Stimulated activated CD4-positive, alpha-beta T cell treated with anti-CD3 and anti-CD28 coated beads, Interleukin-4, amount 100 ng/mL, for 24 hours (primary cell): Measurements from ENCODE around the gene CAPNS2.

Source experiments
- DNase-seq: peaks from one replicate; pipeline ENCODE4 v3.0.0-alpha.2; 2020

Gene CAPNS2

GRCh38 chr16:55566432-55567175, at the start of gene CAPNS2:
CAPNS2 (plus strand) TSS chr16:55566684; CDS start chr16:55566757, 73 bp downstream.
- no peak for DNase-seq

- DNase-seq: no peak
Observed at GRCh38 chr16:55521792-55522191, 44.7 kb upstream of the CAPNS2 start.

- no peak for DNase-seq
Observed at GRCh38 chr16:55526441-55526840, 40.0 kb upstream of the CAPNS2 start.

GRCh38 chr16:55527885-55528284, 38.6 kb upstream of the CAPNS2 start:
- no peak for DNase-seq

- no peak for DNase-seq
Observed at GRCh38 chr16:55529018-55529417, 37.5 kb upstream of the CAPNS2 start.

- DNase-seq: no peak
Observed at GRCh38 chr16:55530316-55530856, 36.1 kb upstream of the CAPNS2 start.

- no peak for DNase-seq
Observed at GRCh38 chr16:55532227-55532626, 34.3 kb upstream of the CAPNS2 start.

GRCh38 chr16:55534756-55535155, 31.7 kb upstream of the CAPNS2 start:
- no peak for DNase-seq

- DNase-seq: no peak
Observed at GRCh38 chr16:55539049-55539448, 27.4 kb upstream of the CAPNS2 start.

GRCh38 chr16:55539488-55539887, 27.0 kb upstream of the CAPNS2 start:
- no peak for DNase-seq

- no peak for DNase-seq
Observed at GRCh38 chr16:55540221-55540620, 26.3 kb upstream of the CAPNS2 start.

- no peak for DNase-seq
Observed at GRCh38 chr16:55542459-55543082, 23.9 kb upstream of the CAPNS2 start.

- no peak for DNase-seq
Observed at GRCh38 chr16:55543472-55543871, 23.0 kb upstream of the CAPNS2 start.

- DNase-seq: no peak
Observed at GRCh38 chr16:55552621-55553020, 13.9 kb upstream of the CAPNS2 start.

GRCh38 chr16:55555436-55555835, 11.0 kb upstream of the CAPNS2 start:
- no peak for DNase-seq

- no peak for DNase-seq
Observed at GRCh38 chr16:55557186-55557585, 9.3 kb upstream of the CAPNS2 start.

GRCh38 chr16:55559233-55559632, 7.3 kb upstream of the CAPNS2 start:
- DNase-seq: no peak

- DNase-seq: no peak
Observed at GRCh38 chr16:55559933-55560516, 6.5 kb upstream of the CAPNS2 start.

- DNase-seq: no peak
Observed at GRCh38 chr16:55561319-55561848, 5.1 kb upstream of the CAPNS2 start.

- no peak for DNase-seq
Observed at GRCh38 chr16:55562936-55563335, 3.5 kb upstream of the CAPNS2 start.

GRCh38 chr16:55563797-55564196, 2.7 kb upstream of the CAPNS2 start:
- no peak for DNase-seq

GRCh38 chr16:55565086-55565485, 1.4 kb upstream of the CAPNS2 start:
- DNase-seq: no peak

GRCh38 chr16:55567382-55567781, 898 bp downstream of the CAPNS2 start:
- no peak for DNase-seq

- DNase-seq: no peak
Observed at GRCh38 chr16:55568207-55568606, 1.7 kb downstream of the CAPNS2 start.
